Coronary artery (tissue), 2 donors: ENCODE data around the gene PRKN.

Source experiments
- DNase-seq: peaks from one replicate; pipeline ENCODE4 v3.0.0-alpha.2; 2017; ENCODE audit warnings: low spot score
- H3K27ac ChIP-seq, 2 donors: fragments of 200-600 bp; sonication (generic); one replicate each; pipeline ENCODE4 v1.5.1; 2016 to 2019
- H3K4me3 ChIP-seq: fragments of 200-600 bp; sonication (generic); 2 replicates; pipeline ENCODE4 v1.5.1; 2016; ENCODE audit warnings: mild to moderate bottlenecking, moderate library complexity
- TF ChIP-seq, protein P1 (sequence below): fragments of 200-600 bp; sonication (generic); IDR thresholded peaks from one replicate; pipeline ENCODE4 v1.5.1; 2019; ENCODE audit warnings: antibody characterized with exemption

Gene PRKN

DNA sequence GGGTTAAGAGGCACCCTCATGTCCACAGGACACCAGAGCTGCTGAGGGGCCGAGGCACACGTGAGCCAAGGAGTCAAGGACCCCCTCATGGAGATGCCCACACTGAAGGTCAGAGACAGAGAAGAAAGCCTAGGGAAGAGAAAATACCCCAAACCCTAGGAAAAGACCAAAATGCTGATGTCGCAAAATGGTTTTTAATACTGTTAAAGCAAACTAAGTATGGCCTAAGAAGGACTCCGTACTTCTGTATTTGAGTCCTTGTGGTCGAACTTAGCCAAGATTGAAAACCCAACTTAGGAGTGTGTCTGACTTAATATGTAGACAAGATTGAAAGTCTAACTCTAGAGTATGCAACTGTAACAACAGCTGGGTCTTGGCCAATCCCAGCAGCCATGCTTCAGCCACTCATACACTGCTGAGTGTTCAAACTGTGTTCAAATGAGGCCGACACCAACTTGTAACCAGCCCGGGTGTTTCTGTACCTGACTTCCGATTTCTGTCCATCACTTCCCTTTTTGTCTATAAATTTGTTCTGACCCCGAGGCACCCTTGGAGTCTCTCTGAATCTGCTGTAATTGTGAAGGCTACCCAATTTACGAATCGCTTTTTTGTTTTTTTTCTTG lies 1361.2 kb downstream of the PRKN start:
- H3K27ac ChIP-seq = no peak overlapping the region
- H3K4me3 ChIP-seq = no peak overlapping the region
- TF ChIP-seq, protein P1, sequence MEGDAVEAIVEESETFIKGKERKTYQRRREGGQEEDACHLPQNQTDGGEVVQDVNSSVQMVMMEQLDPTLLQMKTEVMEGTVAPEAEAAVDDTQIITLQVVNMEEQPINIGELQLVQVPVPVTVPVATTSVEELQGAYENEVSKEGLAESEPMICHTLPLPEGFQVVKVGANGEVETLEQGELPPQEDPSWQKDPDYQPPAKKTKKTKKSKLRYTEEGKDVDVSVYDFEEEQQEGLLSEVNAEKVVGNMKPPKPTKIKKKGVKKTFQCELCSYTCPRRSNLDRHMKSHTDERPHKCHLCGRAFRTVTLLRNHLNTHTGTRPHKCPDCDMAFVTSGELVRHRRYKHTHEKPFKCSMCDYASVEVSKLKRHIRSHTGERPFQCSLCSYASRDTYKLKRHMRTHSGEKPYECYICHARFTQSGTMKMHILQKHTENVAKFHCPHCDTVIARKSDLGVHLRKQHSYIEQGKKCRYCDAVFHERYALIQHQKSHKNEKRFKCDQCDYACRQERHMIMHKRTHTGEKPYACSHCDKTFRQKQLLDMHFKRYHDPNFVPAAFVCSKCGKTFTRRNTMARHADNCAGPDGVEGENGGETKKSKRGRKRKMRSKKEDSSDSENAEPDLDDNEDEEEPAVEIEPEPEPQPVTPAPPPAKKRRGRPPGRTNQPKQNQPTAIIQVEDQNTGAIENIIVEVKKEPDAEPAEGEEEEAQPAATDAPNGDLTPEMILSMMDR = no peak
- no peak for DNase-seq

DNA sequence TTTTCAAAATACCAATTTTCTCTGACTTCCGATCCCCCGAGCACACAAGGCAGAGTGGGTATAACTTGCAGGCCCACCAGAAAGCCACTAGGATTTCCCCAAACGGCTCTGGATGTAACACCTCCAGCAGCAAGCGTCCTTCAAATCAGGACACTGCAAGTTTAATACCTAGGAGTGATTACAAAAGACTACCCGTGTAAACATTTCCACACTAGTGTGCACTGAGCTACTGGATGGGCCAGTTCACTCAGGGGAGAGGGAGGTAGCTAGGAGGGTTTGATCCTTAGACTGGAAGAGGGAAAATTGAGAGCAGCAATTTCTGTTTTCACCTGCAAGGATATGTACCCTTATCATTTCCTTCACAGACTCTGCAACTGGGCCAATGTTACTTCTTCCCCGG lies 1361.9 kb downstream of the PRKN start:
- TF ChIP-seq, protein P1 = no peak
- no peak for DNase-seq
- Histone ChIP-seq H3K27ac (no peak overlapping the region), H3K4me3 (no peak overlapping the region)

DNA sequence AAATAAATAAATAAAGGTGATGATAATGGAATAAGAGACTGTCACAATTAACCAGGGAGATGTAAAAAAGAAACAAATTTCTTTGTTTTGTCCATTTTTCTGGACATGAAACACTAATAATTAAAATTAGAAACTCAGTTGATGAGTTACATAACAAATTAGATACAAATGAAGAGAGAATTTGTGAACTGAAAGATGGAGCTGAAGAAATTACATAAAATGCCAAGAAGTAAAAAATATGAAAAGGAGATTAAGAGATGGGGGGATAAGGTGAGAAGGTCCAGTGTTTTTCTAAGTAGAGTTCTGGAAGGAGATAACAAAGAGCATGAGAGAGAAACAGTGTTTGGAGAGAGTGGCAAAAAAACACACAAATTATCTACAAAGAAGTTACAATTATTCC lies 1364.3 kb downstream of the PRKN start:
- DNase-seq = no peak
- Histone ChIP-seq H3K27ac (no peak overlapping the region), H3K4me3 (no peak overlapping the region)
- TF ChIP-seq, protein P1 = no peak

DNA sequence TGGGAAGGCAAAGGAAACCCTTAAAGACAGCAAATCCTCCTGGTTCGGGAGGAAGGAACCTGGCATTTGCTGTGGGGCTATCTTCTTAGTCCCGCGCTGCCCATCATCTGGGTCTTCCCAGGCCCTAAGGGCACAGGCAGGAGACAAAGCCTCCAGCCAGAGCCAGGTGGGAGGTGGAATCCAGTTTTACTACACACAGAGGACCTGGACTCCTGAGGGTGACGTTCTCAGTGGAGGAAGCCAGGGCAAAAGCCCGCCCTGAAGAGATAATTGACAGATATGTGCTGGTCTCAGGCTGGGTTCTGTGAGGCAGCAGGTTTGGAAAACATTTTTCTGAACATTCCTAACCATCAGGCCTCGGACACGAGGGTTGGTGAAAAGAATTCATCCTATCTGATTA lies 1365.3 kb downstream of the PRKN start:
- DNase-seq = no peak
- TF ChIP-seq, protein P1 = no peak
- Histone ChIP-seq H3K4me3 (no peak overlapping the region), H3K27ac (no peak overlapping the region)

DNA sequence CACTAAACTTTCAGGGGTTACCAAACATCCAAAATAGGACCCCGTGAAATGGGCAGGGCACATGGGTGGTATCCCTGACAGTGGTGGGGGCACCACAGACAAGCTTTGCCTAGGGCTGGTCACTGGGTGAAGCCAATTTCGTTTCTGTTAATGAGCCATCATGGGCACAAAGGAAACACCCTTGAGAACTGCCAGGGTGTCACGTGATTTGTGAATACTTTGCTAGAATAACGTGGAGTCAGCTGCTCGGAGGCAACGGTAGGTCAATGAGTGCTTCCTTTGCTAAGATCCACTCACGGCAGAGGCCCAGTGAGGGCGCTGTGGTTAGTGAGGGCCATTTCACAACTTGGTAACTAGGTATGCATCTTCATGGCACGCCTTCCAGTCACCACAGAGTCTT lies 1366.0 kb downstream of the PRKN start:
- TF ChIP-seq, protein P1 = no peak
- no peak overlapping the region for H3K27ac ChIP-seq
- H3K4me3 ChIP-seq = no peak overlapping the region
- DNase-seq = no peak

DNA sequence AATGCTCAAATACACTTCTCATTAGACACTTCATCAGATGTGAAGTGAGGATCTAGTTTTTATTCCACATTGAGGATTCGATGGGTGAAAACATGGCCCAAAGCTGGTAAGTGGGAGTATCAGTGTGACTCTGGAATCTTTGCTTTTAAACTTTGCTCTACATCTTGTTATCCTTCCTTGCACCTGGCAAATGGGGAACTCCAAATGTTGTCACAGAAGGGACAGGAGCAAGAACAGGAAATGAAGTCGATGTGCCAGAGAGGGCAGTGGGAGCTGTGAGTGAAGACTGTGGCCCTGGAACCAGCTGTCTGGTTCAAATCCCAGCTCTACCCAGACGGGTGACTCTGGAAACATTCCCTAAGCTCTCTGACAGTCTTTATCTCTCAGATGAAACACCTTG lies 1367.0 kb downstream of the PRKN start:
- no peak overlapping the region for H3K27ac ChIP-seq
- H3K4me3 ChIP-seq = no peak overlapping the region
- TF ChIP-seq, protein P1 = no peak
- no peak for DNase-seq

DNA sequence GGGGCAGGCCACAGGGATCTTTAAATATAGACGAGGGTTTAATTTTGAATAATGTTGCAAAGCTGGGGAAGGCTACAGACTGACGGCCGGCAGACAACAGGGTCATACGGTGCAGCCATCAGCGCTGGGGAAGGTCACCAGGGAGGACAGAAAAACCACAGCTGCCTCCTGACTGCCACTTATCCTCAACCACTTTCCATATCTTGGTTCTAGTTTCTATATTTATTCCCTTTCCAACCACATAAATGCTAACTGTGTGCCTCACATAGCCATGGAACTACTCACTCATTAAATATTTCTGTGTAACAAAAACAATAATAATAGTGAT lies 1368.0 kb downstream of the PRKN start:
- no peak for DNase-seq

More for the DNA sequence above, 1368.0 kb downstream of the PRKN start:
- Histone ChIP-seq H3K27ac (no peak overlapping the region), H3K4me3 (no peak overlapping the region)
- TF ChIP-seq, protein P1 = no peak
